Measurements from ENCODE around the gene FAM151B. TPM values are rescaled to one million over a fixed set of nuclear protein-coding genes. Genes with fewer than 3 reads are reported as not detected.
"Not testable (repeated sequence)": the region's sequence is repeated elsewhere in the genome, so short reads cannot be mapped to it uniquely, and the experiment has no call there.

The FAM151B gene
- total RNA-seq, 2 donors from 2014 or later = 1.6 to 4.6 TPM

DNA sequence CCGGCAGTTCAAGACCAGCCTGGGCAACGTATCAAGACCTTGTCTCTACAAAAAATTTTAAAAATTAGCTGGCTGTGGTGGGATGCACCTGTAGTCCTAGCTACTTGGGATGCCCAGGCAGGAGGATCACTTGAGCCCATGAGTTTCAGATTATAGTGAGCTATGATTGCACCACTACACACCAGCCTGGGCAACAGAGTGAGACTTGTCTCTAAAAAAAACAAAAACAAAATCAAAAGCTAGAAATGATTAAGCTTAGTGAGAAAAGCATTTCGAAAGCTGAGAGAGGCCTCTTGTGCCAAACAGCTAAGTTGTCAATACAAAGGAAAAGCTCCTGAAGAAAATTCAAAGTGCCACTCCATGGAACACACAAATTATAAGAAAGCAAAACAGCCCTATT lies 4.8 kb downstream of the FAM151B start:
- no peaks in the 10 kb centered on the region for H3K4me1 ChIP-seq
- intact Hi-C loops (cut with DNase I) = no loop called here
- no peak overlapping the region for H3K4me3 ChIP-seq
- 77 to 86% methylated on average over 3 of the region's 3 CpGs for WGBS, 2 donors
- H3K27me3 ChIP-seq = no peaks in the 10 kb centered on the region
- no peaks in the 10 kb centered on the region for H3K36me3 ChIP-seq (replicated peaks in 1 of 2; ENCODE audit: insufficient read depth in 1 of 2, low read depth in 2 of 2)
- ATAC-seq (no peak), DNase-seq (no peak)
- H3K27ac ChIP-seq = no peak overlapping the region
- no peaks in the 10 kb centered on the region for H3K9me3 ChIP-seq
- TF ChIP-seq, protein P1, sequence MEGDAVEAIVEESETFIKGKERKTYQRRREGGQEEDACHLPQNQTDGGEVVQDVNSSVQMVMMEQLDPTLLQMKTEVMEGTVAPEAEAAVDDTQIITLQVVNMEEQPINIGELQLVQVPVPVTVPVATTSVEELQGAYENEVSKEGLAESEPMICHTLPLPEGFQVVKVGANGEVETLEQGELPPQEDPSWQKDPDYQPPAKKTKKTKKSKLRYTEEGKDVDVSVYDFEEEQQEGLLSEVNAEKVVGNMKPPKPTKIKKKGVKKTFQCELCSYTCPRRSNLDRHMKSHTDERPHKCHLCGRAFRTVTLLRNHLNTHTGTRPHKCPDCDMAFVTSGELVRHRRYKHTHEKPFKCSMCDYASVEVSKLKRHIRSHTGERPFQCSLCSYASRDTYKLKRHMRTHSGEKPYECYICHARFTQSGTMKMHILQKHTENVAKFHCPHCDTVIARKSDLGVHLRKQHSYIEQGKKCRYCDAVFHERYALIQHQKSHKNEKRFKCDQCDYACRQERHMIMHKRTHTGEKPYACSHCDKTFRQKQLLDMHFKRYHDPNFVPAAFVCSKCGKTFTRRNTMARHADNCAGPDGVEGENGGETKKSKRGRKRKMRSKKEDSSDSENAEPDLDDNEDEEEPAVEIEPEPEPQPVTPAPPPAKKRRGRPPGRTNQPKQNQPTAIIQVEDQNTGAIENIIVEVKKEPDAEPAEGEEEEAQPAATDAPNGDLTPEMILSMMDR (IDR thresholded peaks at IDR 0.05) = no peak
- TF ChIP-seq POLR2A (IDR thresholded peaks at IDR 0.05) = no peak

- intact Hi-C loops (cut with DNase I); H3K27ac ChIP-seq: not testable (repeated sequence)
- WGBS, 2 donors = 74 to 83% methylated on average over 7 of the region's 7 CpGs
These were observed 5.5 kb downstream of the FAM151B start for GRCh38 chr5:80493443-80493842.

GRCh38 chr5:80495891-80496290 lies 8.0 kb downstream of the FAM151B start:
- Histone ChIP-seq H3K27ac (no peak overlapping the region), H3K4me3 (no peak overlapping the region), H3K9me3 (no peaks in the 10 kb centered on the region), H3K36me3 (replicated peaks in 1 of 2; ENCODE audit: insufficient read depth in 1 of 2, low read depth in 2 of 2) (no peaks in the 10 kb centered on the region), H3K27me3 (no peaks in the 10 kb centered on the region), H3K4me1 (no peaks in the 10 kb centered on the region)
- WGBS, 2 donors = 94 to 96% methylated on average over 2 of the region's 2 CpGs
- DNase-seq = no peak
- intact Hi-C loops (cut with DNase I) = no loop called here
- no peak for ATAC-seq
- no peak for TF ChIP-seq POLR2A (IDR thresholded peaks at IDR 0.05)
- TF ChIP-seq, protein P1 (IDR thresholded peaks at IDR 0.05) = no peak

More at GRCh38 chr5:80493443-80493842, 5.5 kb downstream of the FAM151B start:
- H3K4me3 ChIP-seq; DNase-seq; H3K36me3 ChIP-seq (replicated peaks in 1 of 2; ENCODE audit: insufficient read depth in 1 of 2, low read depth in 2 of 2); H3K27me3 ChIP-seq; H3K9me3 ChIP-seq; ATAC-seq; H3K4me1 ChIP-seq: not testable (repeated sequence)

- ATAC-seq (no peak), DNase-seq (no peak)
- TF ChIP-seq POLR2A (IDR thresholded peaks at IDR 0.05) = no peak
- intact Hi-C loops (cut with DNase I) = no loop called here
- H3K27ac ChIP-seq = no peak overlapping the region
- no peaks in the 10 kb centered on the region for H3K9me3 ChIP-seq
- no peak overlapping the region for H3K4me3 ChIP-seq
- H3K4me1 ChIP-seq = no peaks in the 10 kb centered on the region
- no peaks in the 10 kb centered on the region for H3K36me3 ChIP-seq (replicated peaks in 1 of 2; ENCODE audit: insufficient read depth in 1 of 2, low read depth in 2 of 2)
- H3K27me3 ChIP-seq = no peaks in the 10 kb centered on the region
- 90 to 93% methylated on average over 2 of the region's 2 CpGs for WGBS, 2 donors
These were observed 14.9 kb downstream of the FAM151B start for GRCh38 chr5:80502800-80503199.

DNA sequence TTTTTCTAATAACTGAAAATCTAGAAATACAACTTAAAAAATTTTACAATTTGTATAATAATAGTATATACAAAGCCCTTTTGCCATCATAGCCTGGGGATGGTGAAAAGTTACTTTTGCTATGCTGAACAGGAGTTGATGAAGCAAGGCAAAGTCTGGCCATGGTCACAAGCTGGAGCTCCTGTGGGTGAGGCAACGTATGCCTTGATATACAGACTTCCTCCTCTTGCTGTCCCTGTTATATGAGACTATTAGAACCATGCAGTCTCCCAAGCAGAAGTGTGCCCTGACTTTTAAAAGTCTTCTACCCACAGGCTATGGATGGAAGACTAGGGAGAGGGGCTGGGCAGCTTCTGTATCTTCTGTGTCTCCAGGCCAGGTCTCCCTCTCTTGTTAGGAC lies 15.7 kb downstream of the FAM151B start:
- 65 to 67% methylated on average over 1 of the region's 1 CpG for WGBS, 2 donors
- H3K4me3 ChIP-seq = no peak overlapping the region
- H3K27ac ChIP-seq = no peak overlapping the region
- no peak for TF ChIP-seq POLR2A (IDR thresholded peaks at IDR 0.05)
- TF ChIP-seq, protein P1 (IDR thresholded peaks at IDR 0.05) = no peak
- H3K4me1 ChIP-seq = no peaks in the 10 kb centered on the region
- intact Hi-C loops (cut with DNase I) = no loop called here
- no peaks in the 10 kb centered on the region for H3K36me3 ChIP-seq (replicated peaks in 1 of 2; ENCODE audit: insufficient read depth in 1 of 2, low read depth in 2 of 2)
- H3K9me3 ChIP-seq = no peaks in the 10 kb centered on the region
- no peaks in the 10 kb centered on the region for H3K27me3 ChIP-seq
- ATAC-seq (no peak), DNase-seq (peak in 1 of 4 donors; percentile 15)

DNA sequence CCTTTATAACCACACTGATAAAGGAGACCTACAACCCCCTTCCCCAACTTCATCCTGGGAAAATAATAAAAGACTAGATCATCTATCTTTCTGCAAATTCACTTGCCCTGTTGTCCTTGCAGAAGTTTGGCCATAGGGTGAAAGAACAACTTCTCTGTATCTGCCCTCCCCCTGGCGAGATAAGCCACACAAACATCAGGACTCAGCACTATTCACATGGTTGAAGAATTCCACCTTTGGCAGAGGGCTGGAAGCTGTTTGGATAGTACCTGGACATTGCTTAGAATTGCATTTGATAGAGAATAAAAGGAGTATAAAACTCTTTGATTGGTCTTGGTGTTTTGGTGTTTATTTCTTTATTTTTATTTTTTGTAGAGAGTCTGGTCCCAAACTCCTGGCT lies 16.9 kb downstream of the FAM151B start:
- intact Hi-C loops (cut with DNase I) = no loop called here
- H3K4me1 ChIP-seq = no peaks in the 10 kb centered on the region
- TF ChIP-seq POLR2A (IDR thresholded peaks at IDR 0.05) = no peak
- TF ChIP-seq, protein P1 (IDR thresholded peaks at IDR 0.05) = no peak
- no peaks in the 10 kb centered on the region for H3K27me3 ChIP-seq
- whole genome bisulfite sequencing, 2 donors = 54 to 100% methylated on average over 1 of the region's 1 CpG
- no peak overlapping the region for H3K4me3 ChIP-seq
- no peaks in the 10 kb centered on the region for H3K36me3 ChIP-seq (replicated peaks in 1 of 2; ENCODE audit: insufficient read depth in 1 of 2, low read depth in 2 of 2)
- ATAC-seq (no peak), DNase-seq (no peak)
- H3K9me3 ChIP-seq = no peaks in the 10 kb centered on the region
- H3K27ac ChIP-seq = no peak overlapping the region

Measured in body of pancreas (tissue), 4 donors.